ENCODE measurements around the gene FAM219A. TPM values are rescaled to one million over a fixed set of nuclear protein-coding genes. Genes with fewer than 3 reads are reported as not detected.

FAM219A gene
- polyA plus RNA-seq, 4 donors: 11.9 to 13.9 (median 12.5) TPM

- DNase-seq (ENCODE audit: low read depth in 4 of 4, low spot score in 3 of 4): no peak
Measured at GRCh38 chr9:34405719-34406118, 52.7 kb downstream of the FAM219A start.

GRCh38 chr9:34403554-34404380 is 54.6 kb downstream of the FAM219A start:
- DNase-seq (ENCODE audit: low read depth in 4 of 4, low spot score in 3 of 4): no peak

- DNase-seq (ENCODE audit: low read depth in 4 of 4, low spot score in 3 of 4): no peak
Measured at GRCh38 chr9:34400686-34401602, 57.4 kb downstream of the FAM219A start.

- no peak for DNase-seq (ENCODE audit: low read depth in 4 of 4, low spot score in 3 of 4)
Measured at GRCh38 chr9:34400275-34400674, 58.1 kb downstream of the FAM219A start.

GRCh38 chr9:34399729-34400128 is 58.6 kb downstream of the FAM219A start:
- no peak for DNase-seq (ENCODE audit: low read depth in 4 of 4, low spot score in 3 of 4)

- no peak for DNase-seq (ENCODE audit: low read depth in 4 of 4, low spot score in 3 of 4)
Measured at GRCh38 chr9:34398875-34399274, 59.5 kb downstream of the FAM219A start.

GRCh38 chr9:34396276-34397214 is 61.8 kb downstream of the FAM219A start:
- no peak for DNase-seq (ENCODE audit: low read depth in 4 of 4, low spot score in 3 of 4)

GRCh38 chr9:34392511-34392910 is 65.9 kb downstream of the FAM219A start:
- DNase-seq (ENCODE audit: low read depth in 4 of 4, low spot score in 3 of 4): no peak

- no peak for DNase-seq (ENCODE audit: low read depth in 4 of 4, low spot score in 3 of 4)
Measured at GRCh38 chr9:34387239-34387638, 71.1 kb downstream of the FAM219A start.

- DNase-seq (ENCODE audit: low read depth in 4 of 4, low spot score in 3 of 4): no peak
Measured at GRCh38 chr9:34386656-34387055, 71.7 kb downstream of the FAM219A start.

GRCh38 chr9:34385561-34386230 is 72.7 kb downstream of the FAM219A start:
- DNase-seq (ENCODE audit: low read depth in 4 of 4, low spot score in 3 of 4): no peak

- no peak for DNase-seq (ENCODE audit: low read depth in 4 of 4, low spot score in 3 of 4)
Measured at GRCh38 chr9:34384368-34385165, 73.8 kb downstream of the FAM219A start.

GRCh38 chr9:34383904-34384303 is 74.5 kb downstream of the FAM219A start:
- DNase-seq (ENCODE audit: low read depth in 4 of 4, low spot score in 3 of 4): no peak

- no peak for DNase-seq (ENCODE audit: low read depth in 4 of 4, low spot score in 3 of 4)
Measured at GRCh38 chr9:34382879-34383278, 75.5 kb downstream of the FAM219A start.

GRCh38 chr9:34382054-34382453 is 76.3 kb downstream of the FAM219A start:
- no peak for DNase-seq (ENCODE audit: low read depth in 4 of 4, low spot score in 3 of 4)

- no peak for DNase-seq (ENCODE audit: low read depth in 4 of 4, low spot score in 3 of 4)
Measured at GRCh38 chr9:34381323-34381722, 77.0 kb downstream of the FAM219A start.

- DNase-seq (ENCODE audit: low read depth in 4 of 4, low spot score in 3 of 4): no peak
Measured at GRCh38 chr9:34380511-34381315, 77.7 kb downstream of the FAM219A start.

- DNase-seq (ENCODE audit: low read depth in 4 of 4, low spot score in 3 of 4): no peak
Measured at GRCh38 chr9:34380034-34380510, 78.3 kb downstream of the FAM219A start.

Data from left renal pelvis (tissue), 4 donors.